Stomach (tissue), 4 donors: ENCODE data around the gene SERINC5.

Experiments
- CTCF ChIP-seq, 7 experiments: fragments of 450-650 bp in 4 of 7; fragments of 200-600 bp in 3 of 7; sonication (generic) in 3 of 7; IDR thresholded peaks; one replicate each; pipeline ENCODE4 v1.5.1; 2016 to 2019; ENCODE audit warnings: antibody characterized with exemption in 7 of 7, control low read depth in 2 of 7, mild to moderate bottlenecking in 1 of 7
- POLR2A ChIP-seq, 4 donors: fragments of 450-650 bp; IDR thresholded peaks; one replicate each; pipeline ENCODE4 v1.6.1; 2016; ENCODE audit warnings: antibody characterized with exemption in 4 of 4, control low read depth in 2 of 4, mild to moderate bottlenecking in 1 of 4, moderate library complexity in 1 of 4

- TF ChIP-seq CTCF (IDR thresholded peaks at IDR 0.05) (no peak), POLR2A (IDR thresholded peaks at IDR 0.05) (no peak)
Measured at GRCh38 chr5:80219391-80219790, 36.5 kb downstream of the SERINC5 start.
